NCI-H2196 (cell line): ENCODE data around the gene AFDN.

Experiments used
- DNase-seq: peaks from one replicate; lab custom pipeline; 2025; ENCODE audit not compliant: unreplicated experiment; lab: John Stamatoyannopoulos, UW

The AFDN gene

GRCh38 chr6:167817016-167817415 is 9.7 kb upstream of the AFDN start:
- no peak for DNase-seq

- DNase-seq, result no peak
These were observed 9.0 kb upstream of the AFDN start for GRCh38 chr6:167817729-167818128.

GRCh38 chr6:167819576-167819975 is 7.1 kb upstream of the AFDN start:
- no peak for DNase-seq

- no peak for DNase-seq
These were observed 6.0 kb upstream of the AFDN start for GRCh38 chr6:167820681-167821080.

GRCh38 chr6:167824591-167825331 is 1.9 kb upstream of the AFDN start:
- DNase-seq, result no peak

GRCh38 chr6:167825332-167826229 is 1.1 kb upstream of the AFDN start:
- peak; percentile 14 for DNase-seq

GRCh38 chr6:167826230-167826895 is 348 bp upstream of the AFDN start:
- peak; percentile 43 for DNase-seq

- DNase-seq, result peak; percentile 23
These were observed 1.0 kb downstream of the AFDN start for GRCh38 chr6:167827583-167828324.

- no peak for DNase-seq
These were observed 1.7 kb downstream of the AFDN start for GRCh38 chr6:167828325-167828956.

- no peak for DNase-seq
These were observed 2.8 kb downstream of the AFDN start for GRCh38 chr6:167829513-167829912.

GRCh38 chr6:167831281-167831828 is 4.6 kb downstream of the AFDN start:
- no peak for DNase-seq

- DNase-seq, result no peak
These were observed 6.0 kb downstream of the AFDN start for GRCh38 chr6:167832497-167833395.

- no peak for DNase-seq
These were observed 6.7 kb downstream of the AFDN start for GRCh38 chr6:167833396-167833763.

GRCh38 chr6:167835260-167835659 is 8.5 kb downstream of the AFDN start:
- DNase-seq, result no peak

GRCh38 chr6:167836721-167837120 is 10.0 kb downstream of the AFDN start:
- DNase-seq, result no peak

GRCh38 chr6:167838207-167838748 is 11.6 kb downstream of the AFDN start:
- no peak for DNase-seq

- no peak for DNase-seq
These were observed 12.6 kb downstream of the AFDN start for GRCh38 chr6:167839343-167839742.

- DNase-seq, result no peak
These were observed 13.0 kb downstream of the AFDN start for GRCh38 chr6:167839755-167840154.

- no peak for DNase-seq
These were observed 13.4 kb downstream of the AFDN start for GRCh38 chr6:167840160-167840525.
